Kidney (tissue), 22 donors: Measurements from ENCODE around the gene CNPY1. TPM values are rescaled to one million over a fixed set of nuclear protein-coding genes. Genes with fewer than 3 reads are reported as not detected.
"Not testable (repeated sequence)": the region's sequence is repeated elsewhere in the genome, so short reads cannot be mapped to it uniquely, and the experiment has no call there.

Source experiments
- DNase-seq, 5 donors: peaks; one replicate each; pipeline ENCODE4 v3.0.0-alpha.2; 2013 to 2020
- FAIRE-seq: peaks from 2 replicates; lab custom pipeline; 2012; peaks lifted over from hg19 to GRCh38; lab: Jason Lieb, UNC
- H3K27ac ChIP-seq, 2 donors: one replicate each; pipeline ENCODE4 v1.7.0; 2013; ENCODE audit warnings: low read depth in 2 of 2, low read length in 2 of 2, inconsistent platforms in 1 of 2
- H3K27me3 ChIP-seq: one replicate; pipeline ENCODE4 v1.7.1; 2013; ENCODE audit warnings: low read length, inconsistent platforms; ENCODE audit not compliant: control insufficient read depth, insufficient read depth
- H3K36me3 ChIP-seq, 3 donors: one replicate each; pipeline versions ENCODE4 v1.7.0 to v1.7.1; 2013; ENCODE audit warnings: low read length in 3 of 3, control low read depth in 1 of 3, inconsistent platforms in 1 of 3; ENCODE audit not compliant: insufficient read depth in 3 of 3, control insufficient read depth in 2 of 3
- H3K4me1 ChIP-seq, 3 donors: one replicate each; pipeline versions ENCODE4 v1.7.0 to v1.7.1; 2013; ENCODE audit warnings: low read length in 3 of 3, inconsistent platforms in 1 of 3, low read depth in 1 of 3; ENCODE audit not compliant: control insufficient read depth in 2 of 3, insufficient read depth in 2 of 3
- H3K4me3 ChIP-seq, 3 donors: one replicate each; pipeline versions ENCODE4 v1.7.0 to v1.8.1; 2013; ENCODE audit warnings: low read length in 3 of 3, control low read depth in 1 of 3, inconsistent platforms in 1 of 3
- H3K9ac ChIP-seq, 3 donors: one replicate each; pipeline versions ENCODE4 v1.7.0 to v1.7.1; 2013; ENCODE audit warnings: low read length in 3 of 3, control low read depth in 1 of 3, inconsistent platforms in 1 of 3
- H3K9me3 ChIP-seq, 3 donors: one replicate each; pipeline versions ENCODE4 v1.7.0 to v1.7.1; 2013; ENCODE audit warnings: low read length in 3 of 3, control low read depth in 1 of 3, inconsistent platforms in 1 of 3; ENCODE audit not compliant: control insufficient read depth in 2 of 3, insufficient read depth in 1 of 3
- intact Hi-C: fragments of 100-400 bp; cut with DNase I; formaldehyde crosslinking; loops from one replicate; pipeline ENCODE4 v1.11.1; 2022
- long read RNA-seq, 10 donors: library from polyadenylated mRNA in 1 of 10; unstranded in 1 of 10; transcript quantifications; one replicate each; pipeline ENCODE4 v2.0.0 and lab custom pipeline, GENCODE V29; 2021 to 2026
- polyA plus RNA-seq: library from polyadenylated mRNA; stranded (reverse); fragments of 350-450 nt; fragmentation: Illumina TruSeq; extraction: RNeasy Lipid Tissue Mini Kit (QIAGEN cat#74804); gene quantifications from one replicate; pipeline ENCODE4 v1.2.3, GENCODE V29; 2014; ENCODE audit warnings: low read depth, low replicate concordance; ENCODE audit not compliant: insufficient read depth
- total RNA-seq: library from RNA; stranded (reverse); fragmentation: NEBNext Ultra II Directional; extraction: Animal tissue kit (Norgen Biotek cat#: 25700); gene quantifications from one replicate; pipeline ENCODE4 v1.2.1, GENCODE V29; 2021
- TF ChIP-seq, protein P1 (sequence below): IDR thresholded peaks from 3 replicates; pipeline ENCODE4 v1.5.1; 2012; ENCODE audit warnings: mild to moderate bottlenecking, moderate library complexity, borderline replicate concordance; ENCODE audit not compliant: insufficient read depth; ENCODE audit errors: extremely low read depth
- donor health status: control.
- donor health status: control.
- donor health status: control.
- donor health status: control.
- donor health status: control.
- donor health status: DM: yes; HTN: yes; CAD: no.
- donor health status: Normal renal cell carcinoma (clear cell type).

CNPY1 gene
- total RNA-seq (not detected), polyA plus RNA-seq (not detected)
- long read RNA-seq, donor 1, result 0 reads
- long read RNA-seq, donor 2, result 0 reads
- long read RNA-seq, donor 3, result 0 reads
- long read RNA-seq, donor 4, result 0 reads
- long read RNA-seq, donor 5, result 0 reads
- long read RNA-seq, donor 6, result 0 reads
- long read RNA-seq, donor 7, result 0 reads
- long read RNA-seq, donor 8, result 0 reads
- long read RNA-seq, donor 9, result 0 reads
- long read RNA-seq, donor 10, result 0 reads

DNA sequence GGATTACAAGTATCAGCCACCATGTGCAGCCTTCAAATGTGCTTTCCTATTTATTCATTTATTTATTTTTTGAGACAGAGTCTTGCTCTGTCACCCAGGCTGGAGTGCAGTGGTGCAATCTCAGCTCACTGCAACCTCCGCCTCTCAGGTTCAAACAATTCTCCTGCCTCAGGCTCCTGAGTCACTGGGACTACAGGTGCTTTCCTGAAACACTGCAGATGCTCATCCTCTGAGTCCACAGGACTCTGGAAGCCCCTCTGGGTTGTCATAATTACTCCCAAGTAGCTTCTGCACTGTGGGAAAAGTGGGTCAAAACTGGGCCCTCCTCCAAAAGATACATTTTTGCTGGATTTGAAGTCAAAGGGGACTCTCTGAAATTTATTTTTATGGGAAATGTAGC, at the start of gene CNPY1:
CNPY1 (minus strand) TSS at position 111 of the 400 bp plus-strand sequence. CDS start 630 bp downstream, outside the sequence.
- H3K4me1 ChIP-seq, DNase-seq, H3K27me3 ChIP-seq, H3K9ac ChIP-seq, H3K4me3 ChIP-seq, H3K9me3 ChIP-seq, FAIRE-seq, intact Hi-C loops, H3K36me3 ChIP-seq, H3K27ac ChIP-seq: not testable (repeated sequence)

DNA sequence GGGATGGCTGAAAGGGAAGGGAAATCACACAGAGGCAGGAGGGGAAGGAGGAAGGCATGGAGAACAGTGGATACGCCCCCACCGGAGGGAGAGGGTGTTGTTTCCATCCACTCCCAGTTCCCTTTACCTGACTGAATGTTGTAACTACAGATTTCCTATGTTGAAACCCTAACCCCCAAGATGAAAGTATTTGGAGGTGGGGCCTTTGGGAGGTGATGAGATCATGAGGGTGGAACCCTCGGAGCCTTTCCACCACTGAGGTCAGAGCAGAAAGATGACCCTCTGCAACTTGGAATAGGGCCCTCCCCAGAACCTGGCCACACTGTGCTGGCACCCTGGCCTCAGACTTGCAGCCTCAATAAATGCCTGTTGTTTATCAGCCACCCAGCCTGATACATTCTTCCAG, 48.6 kb upstream of the CNPY1 start:
- Histone ChIP-seq H3K27ac (no peak overlapping the region), H3K9me3 (no peaks in the 10 kb centered on the region)

DNA sequence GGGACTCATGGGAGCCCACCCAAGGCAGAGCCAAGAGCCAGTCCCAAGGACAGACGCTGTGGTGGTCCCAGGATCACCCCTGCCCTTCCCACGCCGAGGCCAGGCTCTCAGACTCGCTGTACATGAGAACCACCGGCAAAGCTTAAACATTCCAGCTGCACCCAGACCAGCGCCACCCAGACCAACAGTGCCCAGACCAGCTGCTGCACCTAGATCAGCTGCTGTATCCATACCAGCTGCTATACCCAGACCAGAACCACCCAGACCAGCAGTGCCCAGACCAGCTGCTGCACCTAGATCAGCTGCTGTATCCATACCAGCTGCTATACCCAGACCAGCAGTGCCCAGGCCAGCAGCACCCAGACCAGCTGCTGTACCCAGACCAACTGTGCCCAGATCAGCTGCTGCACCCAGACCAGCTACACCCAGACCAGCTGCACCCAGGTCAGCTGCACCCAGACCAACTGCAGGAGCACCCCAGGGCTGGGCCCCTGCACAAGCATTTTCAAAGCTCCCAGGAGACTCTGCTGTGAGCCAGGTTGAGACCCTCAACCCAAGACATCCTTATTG, 47.9 kb upstream of the CNPY1 start:
- Histone ChIP-seq H3K9me3 (no peaks in the 10 kb centered on the region), H3K36me3 (no peaks in the 10 kb centered on the region), H3K9ac (no peak overlapping the region), H3K4me1 (peaks cover 0 to 3% (median 0%) of the 10 kb centered on the region in 3 donors), H3K27me3 (no peaks in the 10 kb centered on the region), H3K4me3 (no peak overlapping the region), H3K27ac (no peak overlapping the region)
- peak in 2 of 5 donors; percentile 24 to 66 for DNase-seq
- intact Hi-C loops, result loop anchor here (10.0 kb wide), 1 partner anchor 181 kb away; no protein-coding TSS in a partner anchor
- FAIRE-seq, result no peak
- TF ChIP-seq, protein P1, sequence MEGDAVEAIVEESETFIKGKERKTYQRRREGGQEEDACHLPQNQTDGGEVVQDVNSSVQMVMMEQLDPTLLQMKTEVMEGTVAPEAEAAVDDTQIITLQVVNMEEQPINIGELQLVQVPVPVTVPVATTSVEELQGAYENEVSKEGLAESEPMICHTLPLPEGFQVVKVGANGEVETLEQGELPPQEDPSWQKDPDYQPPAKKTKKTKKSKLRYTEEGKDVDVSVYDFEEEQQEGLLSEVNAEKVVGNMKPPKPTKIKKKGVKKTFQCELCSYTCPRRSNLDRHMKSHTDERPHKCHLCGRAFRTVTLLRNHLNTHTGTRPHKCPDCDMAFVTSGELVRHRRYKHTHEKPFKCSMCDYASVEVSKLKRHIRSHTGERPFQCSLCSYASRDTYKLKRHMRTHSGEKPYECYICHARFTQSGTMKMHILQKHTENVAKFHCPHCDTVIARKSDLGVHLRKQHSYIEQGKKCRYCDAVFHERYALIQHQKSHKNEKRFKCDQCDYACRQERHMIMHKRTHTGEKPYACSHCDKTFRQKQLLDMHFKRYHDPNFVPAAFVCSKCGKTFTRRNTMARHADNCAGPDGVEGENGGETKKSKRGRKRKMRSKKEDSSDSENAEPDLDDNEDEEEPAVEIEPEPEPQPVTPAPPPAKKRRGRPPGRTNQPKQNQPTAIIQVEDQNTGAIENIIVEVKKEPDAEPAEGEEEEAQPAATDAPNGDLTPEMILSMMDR, result no peak

More for the DNA sequence above, 48.6 kb upstream of the CNPY1 start:
- H3K36me3 ChIP-seq, result no peaks in the 10 kb centered on the region
- peaks cover 0 to 3% (median 0%) of the 10 kb centered on the region in 3 donors for H3K4me1 ChIP-seq
- TF ChIP-seq, protein P1, result no peak
- intact Hi-C loops, result loop anchor here (10.0 kb wide), 1 partner anchor 180 kb away; no protein-coding TSS in a partner anchor
- no peaks in the 10 kb centered on the region for H3K27me3 ChIP-seq
- DNase-seq, result peak in 2 of 5 donors; percentile 19 to 24
- no peak overlapping the region for H3K9ac ChIP-seq
- no peak overlapping the region for H3K4me3 ChIP-seq
- FAIRE-seq, result no peak

DNA sequence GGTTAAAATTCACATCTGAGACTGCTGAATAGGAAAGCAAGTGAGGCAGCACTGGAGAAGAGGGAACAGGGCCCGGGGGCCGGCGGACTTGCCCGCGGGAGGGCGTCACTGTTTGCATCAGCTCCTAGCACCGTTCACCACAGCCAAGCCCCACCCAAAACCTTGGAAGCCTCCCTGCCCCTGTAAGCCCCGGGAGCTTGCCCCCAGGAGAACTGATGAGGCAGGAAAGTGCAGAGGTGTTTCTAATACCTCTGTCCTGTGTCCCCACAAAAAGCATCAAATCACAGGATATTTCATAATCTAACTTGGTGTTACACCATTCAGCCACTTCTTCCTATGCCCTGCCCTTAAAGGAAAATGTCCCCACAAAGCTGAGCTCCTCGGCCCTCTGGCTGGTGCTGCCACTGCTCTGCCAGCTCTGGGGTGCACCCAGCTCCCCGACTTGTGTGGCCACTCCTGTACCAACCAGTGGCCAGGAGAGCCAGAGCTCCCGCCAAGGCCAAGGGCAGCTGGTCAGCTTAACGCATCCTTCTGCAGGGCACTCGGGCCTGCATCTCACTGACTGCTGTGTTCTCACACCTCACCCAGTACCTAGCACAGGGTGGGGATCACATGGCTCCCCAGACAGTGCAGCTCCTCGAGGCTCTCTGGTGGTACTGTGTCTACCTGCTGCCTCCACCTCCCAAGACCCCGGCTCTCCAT, 47.3 kb upstream of the CNPY1 start:
- Histone ChIP-seq H3K27me3 (no peaks in the 10 kb centered on the region), H3K27ac (no peak overlapping the region), H3K4me1 (peaks cover 0 to 3% (median 0%) of the 10 kb centered on the region in 3 donors), H3K9me3 (no peaks in the 10 kb centered on the region), H3K36me3 (no peaks in the 10 kb centered on the region), H3K9ac (no peak overlapping the region), H3K4me3 (no peak overlapping the region)
- FAIRE-seq (no peak), DNase-seq (peak in 1 of 5 donors; percentile 63)
- TF ChIP-seq, protein P1, result no peak
- intact Hi-C loops, result loop anchor here (10.0 kb wide), 1 partner anchor 181 kb away; no protein-coding TSS in a partner anchor
